Left renal cortex interstitium (tissue), 4 donors: ENCODE measurements around the gene SERPINE2. TPM values are rescaled to one million over a fixed set of nuclear protein-coding genes. Genes with fewer than 3 reads are reported as not detected.
"Not testable (repeated sequence)": the region's sequence is repeated elsewhere in the genome, so short reads cannot be mapped to it uniquely, and the experiment has no call there.

ENCODE experiments used
- DNase-seq, 4 donors: peaks; one replicate each; pipeline ENCODE4 v3.0.0-alpha.2; 2013; ENCODE audit warnings: low read depth in 4 of 4, low spot score in 2 of 4, missing footprints in 1 of 4
- polyA plus RNA-seq, 4 donors: library from polyadenylated mRNA; unstranded; fragments of 120-200 nt; gene quantifications; one replicate each; pipeline ENCODE4 v1.2.1, GENCODE V29; 2013; ENCODE audit not compliant: insufficient read length in 4 of 4

Gene SERPINE2
- polyA plus RNA-seq, 4 donors: 95.5 to 140 (median 124) TPM

- peak in 1 of 4 donors; percentile 47 for DNase-seq
Observed at GRCh38 chr2:224017957-224018356, 21.1 kb downstream of the SERPINE2 start.

- DNase-seq: no peak
Observed at GRCh38 chr2:224016963-224017362, 22.1 kb downstream of the SERPINE2 start.

- DNase-seq: no peak
Observed at GRCh38 chr2:224014336-224014735, 24.8 kb downstream of the SERPINE2 start.

GRCh38 chr2:224011837-224012236 is 27.2 kb downstream of the SERPINE2 start:
- no peak for DNase-seq

GRCh38 chr2:224009605-224010315 is 29.3 kb downstream of the SERPINE2 start:
- DNase-seq: no peak

GRCh38 chr2:224008702-224009261 is 30.3 kb downstream of the SERPINE2 start:
- no peak for DNase-seq

- no peak for DNase-seq
Observed at GRCh38 chr2:224004105-224004695, 34.9 kb downstream of the SERPINE2 start.

GRCh38 chr2:224000662-224001061 is 38.4 kb downstream of the SERPINE2 start:
- DNase-seq: not testable (repeated sequence)

GRCh38 chr2:223999862-224000261 is 39.2 kb downstream of the SERPINE2 start:
- no peak for DNase-seq

- DNase-seq: no peak
Observed at GRCh38 chr2:223998948-223999347, 40.1 kb downstream of the SERPINE2 start.

GRCh38 chr2:223997938-223998337 is 41.1 kb downstream of the SERPINE2 start:
- no peak for DNase-seq

- no peak for DNase-seq
Observed at GRCh38 chr2:223996391-223996790, 42.7 kb downstream of the SERPINE2 start.

- no peak for DNase-seq
Observed at GRCh38 chr2:223995569-223995968, 43.5 kb downstream of the SERPINE2 start.

GRCh38 chr2:223994562-223995162 is 44.4 kb downstream of the SERPINE2 start:
- DNase-seq: no peak

- DNase-seq: peak in 1 of 4 donors; percentile 80
Observed at GRCh38 chr2:223993634-223994232, 45.4 kb downstream of the SERPINE2 start.

- no peak for DNase-seq
Observed at GRCh38 chr2:223991611-223992010, 47.5 kb downstream of the SERPINE2 start.

- DNase-seq: no peak
Observed at GRCh38 chr2:223989856-223990232, 49.2 kb downstream of the SERPINE2 start.

- DNase-seq: no peak
Observed at GRCh38 chr2:223989206-223989855, 49.8 kb downstream of the SERPINE2 start.

GRCh38 chr2:223981241-223981640 is 57.8 kb downstream of the SERPINE2 start:
- DNase-seq: no peak

- no peak for DNase-seq
Observed at GRCh38 chr2:223980803-223981202, 58.3 kb downstream of the SERPINE2 start.

GRCh38 chr2:223980397-223980735 is 58.7 kb downstream of the SERPINE2 start:
- DNase-seq: no peak
